SH-SY5Y (cell line): ENCODE results near the gene PPDPF.

ENCODE experiments used
- GATA2 ChIP-seq: IDR thresholded peaks from 2 replicates; pipeline ENCODE4 v1.6.1; 2011; ENCODE audit warnings: mild to moderate bottlenecking, low read depth, low read length
- GATA3 ChIP-seq: IDR thresholded peaks from 2 replicates; pipeline ENCODE4 v1.6.1; 2011; ENCODE audit warnings: low read depth, mild to moderate bottlenecking, low read length, moderate library complexity

DNA sequence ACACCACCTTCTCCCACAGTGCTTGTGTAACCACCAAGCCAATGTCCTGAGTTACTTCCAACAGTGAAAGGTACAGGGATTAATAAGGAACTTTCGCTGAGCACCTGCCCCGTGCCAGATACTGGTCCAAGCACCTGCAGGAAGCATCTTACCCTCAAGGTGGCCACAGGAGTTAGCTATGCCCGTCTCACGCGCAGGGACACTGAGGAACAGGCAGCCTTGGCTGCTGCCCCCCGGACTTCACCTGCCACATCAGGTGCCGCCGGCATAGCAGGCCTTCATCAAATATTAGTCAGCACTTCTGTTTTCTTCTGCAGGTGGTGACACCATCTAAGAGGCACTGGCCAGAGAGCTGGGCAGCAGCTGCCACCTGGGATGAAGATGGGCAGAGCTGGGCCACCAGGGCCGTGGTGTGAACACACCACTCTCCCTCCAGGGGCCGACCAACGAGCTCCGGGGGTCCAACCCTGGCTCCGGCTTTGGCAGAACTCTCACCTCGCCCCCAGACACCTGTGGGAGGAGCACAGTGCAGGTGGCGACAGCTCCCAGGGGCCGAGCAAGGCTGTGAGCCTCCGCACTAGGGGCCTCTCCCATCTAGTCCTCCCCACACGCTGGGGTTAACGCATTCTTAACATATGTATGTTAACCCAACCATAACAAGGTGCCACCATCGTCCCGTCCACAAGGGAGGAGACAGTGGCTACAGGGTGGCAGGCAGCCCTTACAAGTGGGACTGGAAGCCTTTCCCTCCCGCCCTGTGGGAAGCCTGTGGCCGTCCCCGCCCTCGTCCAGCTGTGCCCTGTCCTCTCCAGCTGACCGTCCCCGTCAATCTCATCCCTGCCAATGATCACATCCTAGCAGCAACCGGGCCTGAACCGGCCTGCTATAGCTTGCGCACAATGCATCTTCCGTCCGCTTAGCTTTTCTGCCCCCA lies 2.9 kb upstream of the PPDPF start:
- no peak for TF ChIP-seq GATA2
- no peak for TF ChIP-seq GATA3
